SK-N-MC (cell line): ENCODE results near the gene FAM234A.

ENCODE experiments used
- EZH2 ChIP-seq: fragments of 200-600 bp; sonication (generic); IDR thresholded peaks from one replicate; pipeline ENCODE4 v1.6.1; 2017; ENCODE audit warnings: antibody characterized with exemption
- FOXP2 ChIP-seq: optimal IDR thresholded peaks from 2 replicates; pipeline ENCODE3; 2011; ENCODE audit warnings: mild to moderate bottlenecking, moderate library complexity; ENCODE audit not compliant: insufficient read depth; ENCODE audit errors: extremely low read length, control extremely low read depth
- POLR2AphosphoS5 ChIP-seq: IDR thresholded peaks from 2 replicates; pipeline ENCODE4 v1.6.1; 2012; ENCODE audit warnings: mild to moderate bottlenecking, low read depth, low read length, borderline replicate concordance

DNA sequence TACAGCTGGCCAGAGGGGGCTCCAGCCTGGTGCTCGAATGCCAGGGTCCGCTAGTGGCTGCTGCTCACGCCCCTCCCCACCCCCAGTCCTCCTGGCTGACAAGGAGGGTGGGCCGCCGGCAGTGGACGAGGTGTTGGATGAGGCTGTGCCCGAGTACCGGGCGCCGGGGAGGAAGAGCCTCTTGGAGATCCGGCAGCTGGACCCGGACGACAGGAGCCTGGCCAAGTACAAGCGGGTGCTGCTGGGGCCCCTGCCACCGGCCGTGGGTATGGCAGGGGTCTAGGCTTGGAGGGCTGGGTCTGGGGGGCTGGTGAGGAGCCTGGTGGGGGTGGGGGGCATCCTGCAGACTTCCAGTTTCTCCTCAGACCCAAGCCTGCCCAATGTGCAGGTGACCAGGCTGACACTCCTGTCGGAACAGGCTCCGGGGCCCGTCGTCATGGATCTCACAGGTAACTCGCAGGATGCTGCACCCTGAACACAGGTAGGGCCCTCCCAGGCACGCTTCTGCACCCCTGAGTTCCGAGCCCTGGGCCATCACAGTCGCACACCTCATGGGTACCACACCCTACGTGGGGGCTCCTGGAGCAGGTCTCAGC lies 47.1 kb downstream of the FAM234A start:
- no peak for TF ChIP-seq POLR2AphosphoS5
- no peak for TF ChIP-seq EZH2
- TF ChIP-seq FOXP2, result no peak
